PC-9 (cell line): ENCODE results near the gene BRF1. TPM values are rescaled to one million over a fixed set of nuclear protein-coding genes. Genes with fewer than 3 reads are reported as not detected.

ENCODE experiments used
- BruUV-seq: library from RNA; stranded (reverse); fragments of 400-500 nt; replicated peaks from 2 replicates; lab custom pipeline; 2021; lab: Mats Ljungman, UMichigan
- CTCF ChIA-PET: fragments of 300-600 bp; sonication (Branson Sonifier 250); formaldehyde crosslinking; loops from one replicate; lab custom pipeline; 2022; ENCODE audit warnings: antibody characterized with exemption; lab: Charles Lee
- POLR2A ChIA-PET: fragments of 300-600 bp; sonication (Branson Sonifier 250); formaldehyde crosslinking; loops from one replicate; lab custom pipeline; 2022; ENCODE audit warnings: antibody characterized with exemption; ENCODE audit not compliant: unreplicated experiment; lab: Charles Lee
- DNase-seq, 2 experiments: peaks; one replicate each; pipeline versions ENCODE4 v3.0.0 to v3.0.0-alpha.2; 2015 to 2022; ENCODE audit warnings: mixed read lengths in 1 of 2
- H2AFZ ChIP-seq: fragments of 200-600 bp; sonication (generic); 2 replicates; pipeline ENCODE4 v1.8.1; 2017; ENCODE audit warnings: antibody characterized with exemption
- H3F3A ChIP-seq: fragments of 200-600 bp; sonication (generic); 2 replicates; pipeline ENCODE4 v1.8.1; 2017; ENCODE audit warnings: antibody characterized with exemption, mild to moderate bottlenecking, low read depth; ENCODE audit not compliant: insufficient read depth
- H3K27ac ChIP-seq: fragments of 200-600 bp; sonication (generic); 2 replicates; pipeline ENCODE4 v1.6.1; 2016; ENCODE audit warnings: mixed run types
- H3K27me3 ChIP-seq: fragments of 200-600 bp; sonication (generic); 2 replicates; pipeline ENCODE4 v1.6.1; 2016; ENCODE audit warnings: low read depth, mixed run types; ENCODE audit not compliant: insufficient read depth
- H3K36me3 ChIP-seq: fragments of 200-600 bp; sonication (generic); 2 replicates; pipeline ENCODE4 v1.6.1; 2016; ENCODE audit warnings: low read depth, mixed run types
- H3K4me1 ChIP-seq: fragments of 200-600 bp; sonication (generic); replicated peaks from 2 replicates; pipeline ENCODE4 v1.6.1; 2016; ENCODE audit warnings: mixed run types; ENCODE audit not compliant: insufficient read depth
- H3K4me2 ChIP-seq: fragments of 200-600 bp; sonication (generic); 2 replicates; pipeline ENCODE4 v1.6.1; 2017; ENCODE audit warnings: mixed run types
- H3K4me3 ChIP-seq: fragments of 200-600 bp; sonication (generic); 2 replicates; pipeline ENCODE4 v1.6.1; 2016; ENCODE audit warnings: mixed run types
- H3K79me2 ChIP-seq: fragments of 200-600 bp; sonication (generic); 2 replicates; pipeline ENCODE4 v1.6.1; 2017; ENCODE audit warnings: low read depth, mixed run types
- H3K9me2 ChIP-seq: fragments of 200-600 bp; sonication (generic); 2 replicates; pipeline ENCODE4 v1.8.1; 2017; ENCODE audit warnings: mild to moderate bottlenecking; ENCODE audit not compliant: insufficient read depth
- H3K9me3 ChIP-seq: fragments of 200-600 bp; sonication (generic); 2 replicates; pipeline ENCODE4 v1.8.1; 2016; ENCODE audit warnings: low read depth; ENCODE audit not compliant: insufficient read depth
- H4K20me1 ChIP-seq: fragments of 200-600 bp; sonication (generic); 2 replicates; pipeline ENCODE4 v1.8.1; 2017; ENCODE audit not compliant: insufficient read depth
- CTCF ChIP-seq: fragments of 200-600 bp; sonication (generic); conservative IDR thresholded peaks from 2 replicates; pipeline ENCODE4 v1.6.1; 2017; ENCODE audit warnings: mixed run types, antibody characterized with exemption, mild to moderate bottlenecking, moderate library complexity
- EZH2 ChIP-seq: fragments of 200-600 bp; sonication (generic); IDR thresholded peaks from 2 replicates; pipeline ENCODE4 v1.8.0; 2017; ENCODE audit warnings: antibody characterized with exemption, low read depth
- intact Hi-C: fragments of 100-400 bp; cut with micrococcal nuclease; formaldehyde crosslinking; loops from one replicate; pipeline ENCODE4 v1.10.0; 2022; ENCODE audit not compliant: unreplicated experiment
- total RNA-seq: library from RNA; stranded (reverse); gene quantifications from 2 replicates; pipeline ENCODE4 v1.2.3, GENCODE V29; 2021

BRF1 gene
- total RNA-seq, 1 experiment from 2014 or later, result 24.8 TPM

GRCh38 chr14:105221598-105222178 lies 79.1 kb downstream of the BRF1 start:
- TF ChIP-seq EZH2 (no peak), CTCF (no peak)
- H3K27me3 ChIP-seq, result no peaks in the 10 kb centered on the region
- H3K9me3 ChIP-seq, result no peaks in the 10 kb centered on the region
- no peaks in the 10 kb centered on the region for H3F3A ChIP-seq
- POLR2A ChIA-PET, result no interaction called here
- BruUV-seq, result no TSS peak
- H4K20me1 ChIP-seq, result no peaks in the 10 kb centered on the region
- H3K4me2 ChIP-seq, result no peak overlapping the region
- H2AFZ ChIP-seq, result no peak overlapping the region
- CTCF ChIA-PET, result no interaction called here
- H3K79me2 ChIP-seq, result no peaks in the 10 kb centered on the region; the same call in 1 of the 2 replicates
- DNase-seq, result no peak
- H3K27ac ChIP-seq, result no peak overlapping the region
- H3K4me3 ChIP-seq, result no peak overlapping the region
- no peaks in the 10 kb centered on the region for H3K9me2 ChIP-seq
- no peaks in the 10 kb centered on the region; the same call in 1 of the 2 replicates for H3K36me3 ChIP-seq
- peaks cover 7% of the 10 kb centered on the region; the same call in 1 of the 2 replicates for H3K4me1 ChIP-seq
- intact Hi-C loops, result no loop called here

- Histone ChIP-seq H3K9me3 (no peaks in the 10 kb centered on the region), H3K27ac (no peak overlapping the region), H3K4me3 (no peak overlapping the region), H3K79me2 (no peaks in the 10 kb centered on the region; the same call in 1 of the 2 replicates), H4K20me1 (no peaks in the 10 kb centered on the region), H3F3A (no peaks in the 10 kb centered on the region), H3K9me2 (no peaks in the 10 kb centered on the region), H3K36me3 (no peaks in the 10 kb centered on the region; the same call in 1 of the 2 replicates), H3K4me1 (peaks cover 7% of the 10 kb centered on the region; the same call in 1 of the 2 replicates), H2AFZ (no peak overlapping the region), H3K27me3 (no peaks in the 10 kb centered on the region), H3K4me2 (no peak overlapping the region)
- BruUV-seq, result no TSS peak
- ChIA-PET POLR2A (no interaction called here), CTCF (no interaction called here)
- DNase-seq, result no peak
- no peak for TF ChIP-seq EZH2
- no peak for TF ChIP-seq CTCF
- intact Hi-C loops, result no loop called here
Measured at GRCh38 chr14:105220699-105221597, 79.9 kb downstream of the BRF1 start.

GRCh38 chr14:105219753-105220152 lies 81.0 kb downstream of the BRF1 start:
- H3K36me3 ChIP-seq, result no peaks in the 10 kb centered on the region; the same call in 1 of the 2 replicates
- H2AFZ ChIP-seq, result no peak overlapping the region
- H3K27me3 ChIP-seq, result no peaks in the 10 kb centered on the region
- no peak overlapping the region for H3K4me2 ChIP-seq
- no peak overlapping the region for H3K4me3 ChIP-seq
- POLR2A ChIA-PET, result no interaction called here
- CTCF ChIA-PET, result no interaction called here
- no peak for DNase-seq
- TF ChIP-seq CTCF, result no peak
- no peak for TF ChIP-seq EZH2
- no peaks in the 10 kb centered on the region for H4K20me1 ChIP-seq
- H3K9me2 ChIP-seq, result no peaks in the 10 kb centered on the region
- no peaks in the 10 kb centered on the region; the same call in 1 of the 2 replicates for H3K79me2 ChIP-seq
- H3K27ac ChIP-seq, result no peak overlapping the region
- no peaks in the 10 kb centered on the region for H3F3A ChIP-seq
- H3K4me1 ChIP-seq, result peaks cover under 1% of the 10 kb centered on the region; the same call in 1 of the 2 replicates
- H3K9me3 ChIP-seq, result no peaks in the 10 kb centered on the region
- intact Hi-C loops, result no loop called here
- no TSS peak for BruUV-seq
